Activated naive CD4-positive, alpha-beta T cell (primary cell): Measurements from ENCODE around the gene CDK5R1.
"Not testable (repeated sequence)": the region's sequence is repeated elsewhere in the genome, so short reads cannot be mapped to it uniquely, and the experiment has no call there.

ENCODE experiments used
- DNase-seq, 4 experiments: peaks; one replicate each; lab custom pipeline; 2025; lab: John Stamatoyannopoulos, UW

Gene CDK5R1

GRCh38 chr17:32486701-32487472, at the start of gene CDK5R1:
CDK5R1 (plus strand) TSS chr17:32486993; CDS start chr17:32487621, 628 bp downstream.
- DNase-seq: peak in 3 of 4 experiments; percentile 42 to 74 (median 46)

- no peak for DNase-seq
These were observed 46.1 kb upstream of the CDK5R1 start for GRCh38 chr17:32440722-32441121.

DNA sequence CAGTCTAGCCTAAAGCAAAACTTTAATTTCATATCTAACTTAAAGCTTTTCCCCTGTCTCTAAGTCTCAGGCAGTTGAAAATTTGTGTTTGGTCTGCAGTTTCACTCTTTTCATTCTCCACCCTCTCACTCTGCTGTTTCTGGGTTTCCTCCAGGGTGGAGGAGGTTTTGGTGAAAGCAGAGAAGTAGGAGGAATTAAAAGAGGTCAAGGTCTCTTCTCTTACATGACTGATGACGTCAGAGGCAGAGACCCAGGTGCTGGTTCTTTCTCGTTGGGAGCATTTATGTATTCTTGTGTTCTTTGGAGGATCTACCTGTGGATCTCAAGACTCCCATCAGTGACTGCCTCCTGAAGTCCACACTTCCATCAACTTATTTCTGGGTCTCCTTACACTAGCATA, 44.9 kb upstream of the CDK5R1 start:
- no peak for DNase-seq

- DNase-seq: no peak
These were observed 42.9 kb upstream of the CDK5R1 start for GRCh38 chr17:32443827-32444300.

GRCh38 chr17:32444301-32445073, 42.3 kb upstream of the CDK5R1 start, which contains the start of gene PSMD11:
PSMD11 (plus strand) TSS chr17:32444510; CDS start chr17:32444524, 14 bp downstream.
- peak; percentile 98 to 99 (median 99) for DNase-seq

DNA sequence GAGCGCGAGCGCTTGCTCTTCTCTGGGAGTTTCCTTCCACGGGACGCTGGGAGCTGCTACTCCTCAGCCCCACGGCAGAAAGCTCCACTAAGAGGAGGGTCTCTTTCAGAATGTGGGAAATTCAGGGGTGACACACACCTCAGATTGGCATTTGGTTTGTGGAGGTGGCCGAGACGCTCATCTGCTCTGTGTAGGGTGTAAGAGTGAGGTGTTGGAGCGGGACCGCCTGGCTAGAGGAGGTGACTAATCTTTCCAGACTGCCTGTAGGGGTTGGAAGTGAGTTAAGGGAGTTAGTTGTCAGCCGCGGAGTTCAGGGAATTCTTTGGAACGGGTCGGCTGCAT, 41.7 kb upstream of the CDK5R1 start:
- DNase-seq: no peak

GRCh38 chr17:32445497-32445896, 41.3 kb upstream of the CDK5R1 start:
- no peak for DNase-seq

DNA sequence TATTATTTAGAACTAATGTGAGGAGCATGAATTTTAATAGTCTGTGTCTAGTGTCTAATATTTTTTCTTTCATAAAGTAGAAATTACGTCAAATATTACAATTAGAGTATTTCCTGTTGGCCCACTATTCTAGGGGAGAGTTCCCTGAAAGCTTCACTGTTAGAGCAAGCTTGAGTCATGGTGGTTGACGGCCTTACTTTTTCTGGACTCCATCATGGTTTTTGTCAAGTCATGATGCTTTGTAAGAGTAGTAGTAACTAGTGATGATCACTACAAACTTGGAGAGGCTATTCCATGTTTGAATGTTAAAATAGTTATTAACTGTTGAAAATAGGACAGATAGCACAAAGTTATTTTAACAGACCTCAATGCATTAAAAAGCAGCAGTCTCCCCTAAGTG, 40.8 kb upstream of the CDK5R1 start:
- no peak for DNase-seq

GRCh38 chr17:32446949-32447348, 39.8 kb upstream of the CDK5R1 start:
- no peak for DNase-seq

- DNase-seq: no peak
These were observed 36.8 kb upstream of the CDK5R1 start for GRCh38 chr17:32449963-32450362.

DNA sequence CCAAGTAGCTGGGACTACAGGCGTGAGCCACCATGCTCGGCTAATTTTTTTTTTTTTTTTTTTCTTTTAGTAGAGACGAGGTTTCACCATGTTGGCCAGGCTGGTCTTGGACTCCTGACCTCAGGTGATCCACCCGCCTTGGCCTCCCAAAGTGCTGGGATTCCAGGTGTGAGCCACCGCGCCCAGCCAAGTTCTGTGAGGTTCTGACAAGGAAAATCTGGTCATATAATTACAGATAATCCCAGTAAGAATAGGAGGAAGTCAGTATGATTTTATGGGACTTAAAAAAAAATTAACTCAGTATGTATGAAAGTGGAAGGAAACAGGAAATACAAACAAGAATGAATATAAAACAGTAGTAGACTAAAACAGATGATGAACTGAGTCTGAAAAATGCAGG, 36.4 kb upstream of the CDK5R1 start:
- not testable (repeated sequence) for DNase-seq

DNA sequence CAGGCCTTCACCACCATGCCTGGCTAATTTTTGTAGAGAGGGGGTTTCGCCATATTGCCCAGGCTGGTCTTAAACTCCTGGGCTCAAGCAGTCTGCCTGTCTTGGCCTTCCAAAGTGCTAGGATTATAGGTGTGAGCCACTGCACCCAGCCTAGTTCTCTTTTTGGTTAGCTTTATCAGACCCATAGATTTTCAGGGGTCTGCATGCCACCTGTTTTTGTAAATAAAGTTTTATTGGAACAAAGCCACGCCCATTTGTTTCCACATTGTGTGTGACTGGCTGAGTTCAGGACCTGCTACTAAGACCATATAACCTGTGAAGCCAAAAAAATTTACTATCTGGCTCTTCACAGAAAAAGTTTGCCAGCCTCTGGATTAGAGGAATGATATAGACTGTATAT, 34.9 kb upstream of the CDK5R1 start:
- DNase-seq: no peak

DNA sequence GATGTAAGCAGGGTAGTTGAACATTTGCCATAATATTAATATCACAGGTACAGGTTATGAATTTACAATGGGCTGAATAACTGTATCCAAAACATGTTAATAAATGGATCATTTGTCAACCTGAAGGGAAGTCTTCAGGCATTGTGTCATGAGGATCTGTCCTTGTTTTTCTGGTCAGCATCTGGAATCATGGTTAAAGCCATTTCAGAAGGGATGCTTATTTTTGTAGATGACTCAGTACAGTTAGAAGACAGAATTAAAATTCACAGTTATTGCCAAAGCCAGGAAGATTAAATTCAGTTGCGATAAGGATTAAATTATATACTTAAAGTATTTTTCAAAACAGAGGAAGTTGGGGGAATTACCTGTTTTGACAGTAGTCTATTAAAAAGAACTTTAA, 34.5 kb upstream of the CDK5R1 start:
- DNase-seq: no peak

- no peak for DNase-seq
These were observed 33.4 kb upstream of the CDK5R1 start for GRCh38 chr17:32453370-32453769.

DNA sequence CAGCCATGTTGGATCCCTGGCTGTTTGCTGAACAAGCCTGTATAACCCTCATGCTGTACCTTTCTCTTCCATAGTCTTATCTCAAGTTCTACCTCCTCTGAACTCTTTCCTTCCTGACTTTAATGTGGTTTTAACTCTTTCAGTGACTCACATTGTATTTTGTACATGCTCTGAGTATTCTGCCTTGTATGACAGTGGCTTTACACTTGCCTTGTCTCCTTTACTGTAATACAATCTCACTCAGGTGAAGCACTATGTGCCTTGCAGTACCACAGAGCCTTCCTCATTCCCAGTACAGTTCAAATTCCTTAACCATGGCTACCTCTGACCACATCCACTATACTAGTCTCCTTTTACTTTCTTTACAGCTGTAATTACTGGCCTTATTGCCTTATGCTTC, 28.4 kb upstream of the CDK5R1 start:
- no peak for DNase-seq

- DNase-seq: no peak
These were observed 26.7 kb upstream of the CDK5R1 start for GRCh38 chr17:32460054-32460453.

GRCh38 chr17:32461498-32461852, 25.3 kb upstream of the CDK5R1 start:
- no peak for DNase-seq

DNA sequence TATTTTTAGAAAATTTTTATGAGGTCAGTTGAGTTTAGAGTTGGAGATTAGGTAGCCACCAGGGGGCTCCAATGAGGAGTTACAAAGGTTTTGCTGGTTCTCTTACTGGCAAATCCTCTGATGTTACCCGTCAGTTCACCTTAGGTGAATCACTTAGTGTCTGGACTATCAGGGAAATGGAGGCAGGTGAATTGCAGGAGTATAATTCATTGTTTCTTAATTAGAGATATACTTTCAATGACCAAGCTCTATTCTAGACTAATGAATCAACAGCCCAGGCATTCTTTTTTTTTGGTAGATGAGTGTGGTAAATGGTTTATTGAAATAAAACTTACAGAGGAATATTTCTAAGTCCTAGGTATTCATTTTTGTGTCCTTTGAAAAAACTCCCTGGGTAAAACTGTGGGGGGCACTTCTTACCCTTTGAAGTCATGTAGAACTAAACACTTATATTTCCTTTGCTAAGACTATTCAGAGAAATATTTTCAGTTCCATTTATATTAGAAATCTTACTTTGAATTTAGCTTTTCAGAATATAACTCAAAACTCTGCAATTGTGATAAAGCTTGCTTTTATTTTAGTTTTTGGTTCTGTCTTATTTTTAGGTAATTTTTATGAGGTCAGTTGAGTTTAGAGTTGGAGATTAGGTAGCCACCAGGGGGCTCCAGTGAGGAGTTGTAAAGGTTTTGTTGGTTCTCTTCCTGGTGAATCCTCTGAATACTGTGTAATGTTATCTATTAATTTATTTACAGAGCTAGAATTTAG, 24.8 kb upstream of the CDK5R1 start:
- peak in 3 of 4 experiments; percentile 10 to 35 (median 28) for DNase-seq

DNA sequence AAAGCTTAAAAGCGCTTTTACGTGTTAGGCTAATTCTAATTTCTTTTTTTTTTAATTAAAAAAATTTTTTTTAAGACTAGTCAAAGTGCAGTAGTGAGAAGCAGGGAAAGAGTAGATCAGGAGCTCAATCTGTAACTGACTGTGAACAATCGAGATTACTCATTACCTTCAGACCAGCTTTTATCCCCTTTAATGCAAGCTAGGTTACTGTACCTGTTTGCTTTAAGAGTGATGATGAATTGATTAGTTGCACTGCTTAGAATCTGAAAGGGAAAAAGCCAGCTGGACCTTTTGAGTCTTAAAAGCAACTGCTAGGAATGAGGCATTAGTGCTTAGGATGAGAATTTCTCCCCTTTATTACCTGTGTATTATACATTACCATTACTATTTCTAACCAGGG, 23.5 kb upstream of the CDK5R1 start:
- no peak for DNase-seq

- no peak for DNase-seq
These were observed 22.4 kb upstream of the CDK5R1 start for GRCh38 chr17:32464374-32464773.

DNA sequence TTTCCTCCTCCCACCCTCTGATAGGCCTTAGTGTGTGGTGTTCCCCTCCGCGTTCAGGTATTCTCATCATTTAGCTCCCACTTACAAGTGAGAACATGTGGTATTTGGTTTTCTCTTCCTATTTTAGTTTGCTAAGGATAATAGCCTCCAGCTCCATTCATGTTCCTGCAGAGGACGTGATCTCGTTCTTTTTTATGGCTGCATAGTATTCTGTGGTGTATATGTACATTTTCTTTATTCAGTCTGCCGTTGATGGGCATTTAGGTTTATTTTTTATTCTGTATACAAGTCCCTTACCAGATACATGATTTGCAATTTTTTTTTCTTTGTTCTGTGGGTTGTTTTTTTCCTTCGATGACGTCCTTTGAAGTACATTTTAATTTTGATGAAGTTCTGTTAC, 18.8 kb upstream of the CDK5R1 start:
- DNase-seq: no peak

GRCh38 chr17:32470405-32471167, 16.2 kb upstream of the CDK5R1 start:
- no peak for DNase-seq
